Right lung (tissue), 5 donors: ENCODE measurements around the gene PTPRQ. TPM values are rescaled to one million over a fixed set of nuclear protein-coding genes. Genes with fewer than 3 reads are reported as not detected.
"Not testable (repeated sequence)": the region's sequence is repeated elsewhere in the genome, so short reads cannot be mapped to it uniquely, and the experiment has no call there.

Experiments
- DNase-seq, 2 donors: peaks; one replicate each; pipeline ENCODE4 v3.0.0-alpha.2; 2013
- polyA plus RNA-seq, 5 donors: library from polyadenylated mRNA; unstranded; fragments of 120-200 nt; gene quantifications; one replicate each; pipeline versions ENCODE4 v1.2.1 to v1.2.3, GENCODE V29; 2013; ENCODE audit warnings: inconsistent platforms in 1 of 5, low replicate concordance in 1 of 5; ENCODE audit not compliant: insufficient read length in 5 of 5, insufficient read depth in 1 of 5

The PTPRQ gene
- polyA plus RNA-seq, 5 donors, result 2.6 to 9.3 (median 5.6) TPM

- DNase-seq, result no peak
Measured at GRCh38 chr12:80634903-80635302, 190.9 kb downstream of the PTPRQ start.

- no peak for DNase-seq
Measured at GRCh38 chr12:80636832-80637231, 192.8 kb downstream of the PTPRQ start.

GRCh38 chr12:80641936-80642335, 197.9 kb downstream of the PTPRQ start:
- no peak for DNase-seq

GRCh38 chr12:80643961-80644360, 199.9 kb downstream of the PTPRQ start:
- no peak for DNase-seq

GRCh38 chr12:80648881-80649280, 204.8 kb downstream of the PTPRQ start:
- DNase-seq, result no peak

- no peak for DNase-seq
Measured at GRCh38 chr12:80655751-80656150, 211.7 kb downstream of the PTPRQ start.

- no peak for DNase-seq
Measured at GRCh38 chr12:80659512-80660063, 215.6 kb downstream of the PTPRQ start.

- no peak for DNase-seq
Measured at GRCh38 chr12:80662586-80662985, 218.6 kb downstream of the PTPRQ start.

GRCh38 chr12:80670214-80670613, 226.2 kb downstream of the PTPRQ start:
- DNase-seq, result no peak

- DNase-seq, result not testable (repeated sequence)
Measured at GRCh38 chr12:80676042-80676636, 232.1 kb downstream of the PTPRQ start.

GRCh38 chr12:80676856-80677255, 232.8 kb downstream of the PTPRQ start:
- no peak for DNase-seq

- no peak for DNase-seq
Measured at GRCh38 chr12:80677994-80678393, 234.0 kb downstream of the PTPRQ start.

- no peak for DNase-seq
Measured at GRCh38 chr12:80679346-80680131, 235.5 kb downstream of the PTPRQ start.

- no peak for DNase-seq
Measured at GRCh38 chr12:80681287-80681686, 237.3 kb downstream of the PTPRQ start.

GRCh38 chr12:80681786-80682185, 237.8 kb downstream of the PTPRQ start:
- no peak for DNase-seq

- no peak for DNase-seq
Measured at GRCh38 chr12:80684077-80684495, 240.1 kb downstream of the PTPRQ start.

- DNase-seq, result no peak
Measured at GRCh38 chr12:80690090-80690489, 246.1 kb downstream of the PTPRQ start.

- no peak for DNase-seq
Measured at GRCh38 chr12:80690513-80690912, 246.5 kb downstream of the PTPRQ start.

- no peak for DNase-seq
Measured at GRCh38 chr12:80692114-80692513, 248.1 kb downstream of the PTPRQ start.

- DNase-seq, result no peak
Measured at GRCh38 chr12:80697270-80697887, 253.3 kb downstream of the PTPRQ start.

GRCh38 chr12:80698256-80698655, 254.2 kb downstream of the PTPRQ start:
- no peak for DNase-seq

- DNase-seq, result no peak
Measured at GRCh38 chr12:80698847-80699542, 255.0 kb downstream of the PTPRQ start.
